ENCODE results near the gene ZIC1. TPM values are rescaled to one million over a fixed set of nuclear protein-coding genes. Genes with fewer than 3 reads are reported as not detected.

Gene ZIC1
- total RNA-seq, 4 donors from 2014 or later, result not detected

- no peak overlapping the region for H3K4me3 ChIP-seq
- no peaks in the 10 kb centered on the region for H3K36me3 ChIP-seq
- DNase-seq, result no peak
- intact Hi-C loops (cut with DNase I; ENCODE audit: low total_unique reads), result no loop called here
- H3K27me3 ChIP-seq, result no peaks in the 10 kb centered on the region
- WGBS, 2 donors (ENCODE audit: low coverage in 1 of 2), result 34 to 43% methylated on average over 2 to 3 of the region's 3 CpGs
- in situ Hi-C loops (cut with MboI; ENCODE audit: low pct_ligation_motif_present in 1 of 4, low pct_unique_long_range_greater_than_20kb in 1 of 4, low sequenced_read_pairs in 3 of 4), result no loop called here
- no peak for TF ChIP-seq POLR2A (IDR thresholded peaks at IDR 0.05)
- TF ChIP-seq POLR2AphosphoS5 (IDR thresholded peaks at IDR 0.05), result no peak
- TF ChIP-seq CTCF (IDR thresholded peaks at IDR 0.05), result no peak
- TF ChIP-seq EP300 (IDR thresholded peaks at IDR 0.05; ENCODE audit: low read depth), result no peak
- no peaks in the 10 kb centered on the region for H3K9me3 ChIP-seq
- no peak overlapping the region for H3K27ac ChIP-seq
- no peaks in the 10 kb centered on the region for H3K4me1 ChIP-seq
Measured at GRCh38 chr3:147449669-147450068, 40.5 kb downstream of the ZIC1 start.

- no peak for DNase-seq
- no peaks in the 10 kb centered on the region for H3K36me3 ChIP-seq
- WGBS, 2 donors (ENCODE audit: low coverage in 1 of 2), result 57 to 67% methylated on average over 1 of the region's 1 CpG
- no peak overlapping the region for H3K4me3 ChIP-seq
- H3K4me1 ChIP-seq, result no peaks in the 10 kb centered on the region
- H3K27ac ChIP-seq, result no peak overlapping the region
- H3K27me3 ChIP-seq, result no peaks in the 10 kb centered on the region
- in situ Hi-C loops (cut with MboI; ENCODE audit: low pct_ligation_motif_present in 1 of 4, low pct_unique_long_range_greater_than_20kb in 1 of 4, low sequenced_read_pairs in 3 of 4) (no loop called here), intact Hi-C loops (cut with DNase I; ENCODE audit: low total_unique reads) (no loop called here)
- TF ChIP-seq POLR2AphosphoS5 (IDR thresholded peaks at IDR 0.05) (no peak), POLR2A (IDR thresholded peaks at IDR 0.05) (no peak), CTCF (IDR thresholded peaks at IDR 0.05) (no peak)
- no peaks in the 10 kb centered on the region for H3K9me3 ChIP-seq
Measured at GRCh38 chr3:147458995-147459704, 50.0 kb downstream of the ZIC1 start.

- intact Hi-C loops (cut with DNase I; ENCODE audit: low total_unique reads), result no loop called here
- in situ Hi-C loops (cut with MboI; ENCODE audit: low pct_ligation_motif_present in 1 of 4, low pct_unique_long_range_greater_than_20kb in 1 of 4, low sequenced_read_pairs in 3 of 4), result no loop called here
- Histone ChIP-seq H3K4me3 (no peak overlapping the region), H3K9me3 (no peaks in the 10 kb centered on the region), H3K27me3 (no peaks in the 10 kb centered on the region), H3K27ac (no peak overlapping the region), H3K36me3 (no peaks in the 10 kb centered on the region), H3K4me1 (no peaks in the 10 kb centered on the region)
- TF ChIP-seq POLR2AphosphoS5 (IDR thresholded peaks at IDR 0.05), result no peak
- TF ChIP-seq EP300 (IDR thresholded peaks at IDR 0.05; ENCODE audit: low read depth), result no peak
- TF ChIP-seq CTCF (IDR thresholded peaks at IDR 0.05), result no peak
- TF ChIP-seq POLR2A (IDR thresholded peaks at IDR 0.05), result no peak
- DNase-seq, result no peak
- whole genome bisulfite sequencing, 2 donors (ENCODE audit: low coverage in 1 of 2), result 11 to 50% methylated on average over 1 of the region's 1 CpG
Measured at GRCh38 chr3:147462856-147463255, 53.7 kb downstream of the ZIC1 start.

Other genes with a start within 250 kb of the ZIC1 start
- gene ZIC4, start 2.8 kb upstream of the ZIC1 start, total RNA-seq, result not detected